GM21576 (cell line): ENCODE data around the gene PCDHGB4.
"Not testable (repeated sequence)": the region's sequence is repeated elsewhere in the genome, so short reads cannot be mapped to it uniquely, and the experiment has no call there.

ENCODE experiments used
- ATAC-seq: cut with Tn5 transposase; IDR thresholded peaks from one replicate; pipeline ENCODE4 v1.9.1; 2021; ENCODE audit warnings: mild to moderate bottlenecking, moderate library complexity; ENCODE audit not compliant: unreplicated experiment

Gene PCDHGB4

GRCh38 chr5:141397756-141398551, 10.5 kb downstream of the PCDHGB4 start, which contains the start of gene PCDHGB5:
Gene PCDHGB5, plus strand, starts transcription at chr5:141397947. Its CDS starts 181 bp downstream, at chr5:141398128.
- ATAC-seq = peak; percentile 91

GRCh38 chr5:141398608-141399007, 11.1 kb downstream of the PCDHGB4 start:
- no peak for ATAC-seq

- ATAC-seq = no peak
Measured at GRCh38 chr5:141399555-141400258, 12.2 kb downstream of the PCDHGB4 start.

GRCh38 chr5:141402553-141403243, 15.2 kb downstream of the PCDHGB4 start, which contains the start of gene PCDHGA9:
Gene PCDHGA9, plus strand, starts transcription at chr5:141402778. Its CDS starts 175 bp downstream, at chr5:141402953.
- ATAC-seq = no peak

- ATAC-seq = no peak
Measured at GRCh38 chr5:141403387-141403786, 15.9 kb downstream of the PCDHGB4 start.

GRCh38 chr5:141407790-141408505, 20.4 kb downstream of the PCDHGB4 start, which contains the start of gene PCDHGB6:
Gene PCDHGB6, plus strand, starts transcription at chr5:141408021. Its CDS starts 182 bp downstream, at chr5:141408203.
- not testable (repeated sequence) for ATAC-seq

GRCh38 chr5:141409598-141410306, 22.3 kb downstream of the PCDHGB4 start:
- no peak for ATAC-seq

- no peak for ATAC-seq
Measured at GRCh38 chr5:141411575-141411974, 24.1 kb downstream of the PCDHGB4 start.

GRCh38 chr5:141412854-141413539, 25.5 kb downstream of the PCDHGB4 start, which contains the start of gene PCDHGA10:
Gene PCDHGA10, plus strand, starts transcription at chr5:141412987. Its CDS starts 189 bp downstream, at chr5:141413176.
- peak; percentile 83 for ATAC-seq

GRCh38 chr5:141413540-141414069, 26.1 kb downstream of the PCDHGB4 start:
- no peak for ATAC-seq

GRCh38 chr5:141414548-141415274, 27.2 kb downstream of the PCDHGB4 start:
- not testable (repeated sequence) for ATAC-seq

GRCh38 chr5:141415275-141415618, 27.7 kb downstream of the PCDHGB4 start:
- ATAC-seq = not testable (repeated sequence)

- peak; percentile 74 for ATAC-seq
Measured at GRCh38 chr5:141417494-141418172, 30.1 kb downstream of the PCDHGB4 start, which contains the start of gene PCDHGB7. Gene PCDHGB7, plus strand, starts transcription at chr5:141417677. Its CDS starts 183 bp downstream, at chr5:141417860.

GRCh38 chr5:141419074-141419880, 31.8 kb downstream of the PCDHGB4 start:
- no peak for ATAC-seq

GRCh38 chr5:141420855-141421488, 33.5 kb downstream of the PCDHGB4 start, which contains the start of gene PCDHGA11:
Gene PCDHGA11, plus strand, starts transcription at chr5:141421051. Its CDS starts 177 bp downstream, at chr5:141421228.
- peak; percentile 43 for ATAC-seq

GRCh38 chr5:141421489-141421855, 34.0 kb downstream of the PCDHGB4 start:
- ATAC-seq = no peak
